Measurements from ENCODE around the gene RNF213.
A peak's percentile ranks its signal among the peaks of the same experiment; 100 is the strongest.
"Not testable (repeated sequence)": the region's sequence is repeated elsewhere in the genome, so short reads cannot be mapped to it uniquely, and the experiment has no call there.

Gene RNF213

DNA sequence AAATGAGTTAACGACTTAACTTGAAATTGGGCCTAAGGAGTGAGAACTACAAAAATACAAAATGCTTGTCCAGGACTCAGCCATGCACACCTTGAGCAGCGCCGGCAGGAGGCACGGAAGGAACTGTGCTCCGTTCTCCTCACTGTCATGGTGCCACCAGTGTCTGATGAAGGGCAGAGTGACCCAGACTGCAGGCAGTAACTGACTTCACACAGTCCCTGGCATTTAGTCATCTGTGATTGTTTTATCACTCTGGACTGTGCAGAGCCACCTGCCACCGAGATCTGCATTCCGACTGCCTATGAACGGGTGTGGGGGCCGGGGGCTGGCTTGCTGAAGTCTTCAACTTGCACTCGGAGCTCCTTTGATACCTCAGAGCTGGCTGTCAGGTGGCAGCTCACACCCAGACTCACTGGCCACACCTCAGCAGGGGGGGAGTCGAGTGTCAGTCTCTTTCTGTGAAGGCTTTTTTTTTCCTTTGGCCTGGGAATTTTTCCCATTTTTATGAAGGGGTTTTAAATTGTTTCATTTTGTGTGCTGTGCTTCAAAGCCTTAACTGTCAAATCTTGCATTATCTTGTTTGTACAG, 134.1 kb downstream of the RNF213 start:
- no peak for DNase-seq (ENCODE audit: low spot score)

- no peak for DNase-seq (ENCODE audit: low spot score)
These were observed 134.9 kb downstream of the RNF213 start for GRCh38 chr17:80395402-80396151.

DNA sequence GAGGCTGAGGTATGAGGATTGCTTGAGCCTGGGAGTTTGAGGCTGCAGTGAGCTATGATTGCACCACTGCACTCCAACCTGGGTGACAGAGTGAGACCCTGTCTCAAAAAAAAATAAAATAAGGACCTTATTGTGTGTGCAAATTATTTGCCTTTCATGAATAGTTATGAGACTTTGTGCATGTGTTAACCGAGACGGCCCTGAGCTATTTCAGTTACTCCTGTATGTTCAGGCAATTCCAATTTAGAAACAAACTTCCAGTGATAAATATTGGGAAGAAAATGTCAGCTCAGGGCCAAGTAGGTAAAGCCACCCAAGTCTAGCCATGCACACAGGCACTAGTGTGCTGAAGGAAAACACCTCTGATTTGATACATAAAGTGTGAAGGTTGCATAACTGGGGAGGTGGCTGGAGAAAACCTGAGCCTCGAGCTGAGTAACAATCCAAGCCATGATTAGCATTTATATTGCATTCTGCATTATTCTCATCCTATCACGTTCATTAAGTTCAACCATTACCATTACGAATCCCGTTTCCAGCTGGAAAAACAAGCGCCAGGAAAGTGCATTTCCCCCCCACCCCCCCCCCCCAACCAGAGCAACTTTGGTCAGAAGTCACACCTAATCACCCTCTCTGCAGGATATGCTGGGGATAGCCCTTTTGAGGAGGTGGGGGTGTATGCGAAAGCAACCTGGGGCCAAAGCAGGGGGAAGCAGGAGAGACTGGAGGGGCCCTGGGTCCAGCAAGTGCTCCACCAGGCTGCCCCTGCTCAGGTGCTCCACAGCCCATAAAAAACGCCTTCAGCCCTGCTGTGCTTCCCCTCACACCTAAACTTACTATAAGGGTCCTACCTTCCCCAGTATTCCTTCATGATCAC, 135.7 kb downstream of the RNF213 start:
- DNase-seq (ENCODE audit: low spot score), result no peak

DNA sequence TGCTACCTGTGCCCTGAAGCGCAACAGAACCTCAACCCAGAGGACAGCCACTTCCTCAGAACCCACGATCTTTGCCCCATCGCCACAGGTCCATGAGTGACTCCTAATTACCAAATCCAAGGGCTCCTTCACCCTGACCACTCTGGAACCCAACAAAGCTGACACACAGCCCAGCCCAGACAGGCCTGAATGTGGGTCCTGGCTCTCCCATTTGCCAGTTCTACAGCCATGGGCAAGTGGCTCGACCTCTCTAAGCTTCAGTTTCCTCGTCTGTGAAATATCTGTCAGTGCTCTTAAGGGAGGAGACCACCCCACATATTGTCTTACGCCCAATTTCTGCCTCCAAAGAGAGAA, 136.4 kb downstream of the RNF213 start:
- DNase-seq (ENCODE audit: low spot score), result no peak

- no peak for DNase-seq (ENCODE audit: low spot score)
These were observed 137.0 kb downstream of the RNF213 start for GRCh38 chr17:80397686-80398085.

GRCh38 chr17:80401086-80401485, 140.4 kb downstream of the RNF213 start:
- DNase-seq (ENCODE audit: low spot score), result not testable (repeated sequence)

DNA sequence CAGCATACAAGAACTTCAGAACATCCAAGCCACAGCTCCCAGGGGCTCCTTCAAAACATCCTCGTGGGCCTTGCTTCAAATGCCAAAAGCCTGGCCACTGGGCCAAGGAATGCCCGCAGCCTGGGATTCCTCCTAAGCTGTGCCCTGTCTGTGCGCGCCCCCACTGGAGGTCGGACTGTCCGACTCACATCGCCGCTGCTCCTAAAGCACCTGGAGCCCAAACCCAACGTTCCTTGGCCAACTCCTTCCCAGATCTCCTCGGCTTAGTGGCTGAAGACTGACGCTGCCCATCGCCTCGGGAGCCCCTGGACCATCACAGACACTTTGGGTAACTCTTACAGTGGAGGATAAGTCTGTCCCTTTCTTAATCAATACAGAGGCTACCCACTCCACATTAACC, 141.4 kb downstream of the RNF213 start:
- DNase-seq (ENCODE audit: low spot score), result not testable (repeated sequence)

GRCh38 chr17:80402959-80403358, 142.3 kb downstream of the RNF213 start:
- no peak for DNase-seq (ENCODE audit: low spot score)

- DNase-seq (ENCODE audit: low spot score), result no peak
These were observed 145.5 kb downstream of the RNF213 start for GRCh38 chr17:80406146-80406545.

DNA sequence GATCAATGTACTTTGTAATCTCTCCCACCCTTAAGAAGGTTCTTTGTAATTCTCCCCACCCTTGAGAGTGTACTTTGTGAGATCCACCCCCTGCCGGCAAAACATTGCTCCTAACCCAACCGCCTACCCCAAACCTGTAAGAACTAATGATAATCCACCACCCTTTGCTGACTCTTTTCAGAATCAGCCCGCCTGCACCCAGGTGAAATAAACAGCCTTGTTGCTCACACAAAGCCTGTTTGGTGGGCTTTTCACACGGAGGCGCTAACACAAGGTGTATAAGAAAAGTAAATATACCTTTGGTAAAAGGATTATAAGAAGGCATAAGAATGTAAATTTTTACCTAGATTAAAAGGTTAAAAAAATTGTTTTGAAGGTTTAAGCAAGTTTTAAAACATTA, 147.3 kb downstream of the RNF213 start:
- not testable (repeated sequence) for DNase-seq (ENCODE audit: low spot score)

DNA sequence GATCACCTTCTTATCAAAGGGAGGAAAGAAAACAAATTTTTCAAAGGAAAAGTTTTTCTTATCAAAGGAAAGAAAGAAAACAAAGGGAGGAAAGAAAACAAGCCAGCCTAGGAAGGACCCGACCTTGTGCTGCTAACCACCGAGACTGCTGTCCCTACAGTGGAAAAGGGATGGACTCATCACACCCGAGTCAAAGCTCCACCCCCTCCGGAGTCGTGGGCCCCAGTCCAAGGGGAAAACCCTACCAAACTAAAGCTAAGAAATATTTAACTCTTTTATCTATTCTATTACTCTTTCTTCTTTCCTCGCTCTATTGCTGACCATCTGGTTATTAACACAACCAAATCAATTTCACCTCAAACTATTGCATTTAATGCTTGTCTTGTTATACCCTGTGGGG, 148.2 kb downstream of the RNF213 start:
- no peak for DNase-seq (ENCODE audit: low spot score)

GRCh38 chr17:80409626-80410025, 149.0 kb downstream of the RNF213 start:
- no peak for DNase-seq (ENCODE audit: low spot score)

- DNase-seq (ENCODE audit: low spot score), result not testable (repeated sequence)
These were observed 149.9 kb downstream of the RNF213 start for GRCh38 chr17:80410441-80411087.

- peak; percentile 17 for DNase-seq (ENCODE audit: low spot score)
These were observed 153.3 kb downstream of the RNF213 start for GRCh38 chr17:80413771-80414507.

GRCh38 chr17:80414508-80414802, 153.8 kb downstream of the RNF213 start:
- DNase-seq (ENCODE audit: low spot score), result no peak

DNA sequence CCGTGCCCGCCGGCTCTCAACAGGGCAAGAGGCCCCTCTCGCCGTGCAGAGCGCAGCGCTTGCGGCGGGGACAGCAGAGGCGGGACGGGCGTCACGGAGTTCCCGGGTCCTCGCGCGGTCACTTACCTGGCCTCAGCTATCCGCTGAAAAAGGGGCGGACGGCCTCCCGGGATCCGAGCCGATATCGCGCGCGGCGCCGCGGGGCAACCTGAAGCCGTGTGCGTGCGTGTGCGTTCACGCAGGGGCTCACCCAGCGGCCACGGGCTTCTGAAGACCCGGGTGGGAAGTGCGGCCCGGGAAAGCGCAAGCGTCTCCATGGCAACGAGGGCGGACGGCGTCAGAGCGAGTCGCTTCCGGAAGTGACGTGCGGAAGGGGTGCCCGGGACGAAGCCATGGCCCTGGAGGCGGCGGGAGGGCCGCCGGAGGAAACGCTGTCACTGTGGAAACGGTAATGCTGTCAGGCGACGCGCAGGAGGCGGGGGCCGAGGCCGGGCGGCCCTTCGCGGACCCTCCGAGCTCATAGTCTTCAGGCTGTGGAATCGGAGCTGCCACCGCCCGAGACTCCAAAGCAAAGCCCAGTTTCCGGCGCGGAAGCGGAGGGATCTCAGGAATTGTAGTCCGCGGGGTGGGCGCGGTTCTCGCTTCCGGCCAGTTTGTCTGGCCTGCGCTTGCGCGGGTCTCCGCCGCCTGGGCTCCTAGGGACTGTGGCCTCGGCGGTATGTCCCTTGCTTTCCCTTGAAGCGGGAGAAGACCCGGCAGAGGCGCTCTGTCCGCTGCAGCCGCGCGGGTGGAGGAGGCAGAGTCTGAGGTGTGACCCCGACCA, 154.4 kb downstream of the RNF213 start, which contains the start of gene ENDOV:
TSS of gene ENDOV (plus strand) at position 365 of the 823 bp plus-strand sequence. CDS start at position 393, 28 bp downstream.
- DNase-seq (ENCODE audit: low spot score), result peak; percentile 99

- no peak for DNase-seq (ENCODE audit: low spot score)
These were observed 155.0 kb downstream of the RNF213 start for GRCh38 chr17:80415626-80416137.

- no peak for DNase-seq (ENCODE audit: low spot score)
These were observed 155.7 kb downstream of the RNF213 start for GRCh38 chr17:80416260-80416939.

DNA sequence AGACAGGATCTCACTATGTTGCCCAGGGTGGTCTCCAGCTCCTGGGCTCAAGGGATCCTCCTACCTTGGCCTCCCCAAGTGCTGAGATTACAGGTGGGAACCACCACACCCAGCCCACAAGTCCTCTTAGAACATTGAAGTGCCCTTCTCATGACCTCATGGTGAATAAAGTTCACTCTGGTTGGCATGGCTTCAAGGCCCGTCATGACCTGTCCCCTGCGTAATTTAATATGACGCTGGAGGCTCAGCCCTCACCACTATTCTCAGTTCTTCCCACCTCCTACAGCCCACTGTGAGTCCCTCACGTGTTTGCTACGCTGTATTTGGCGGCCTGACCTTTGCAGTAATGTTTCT, 156.3 kb downstream of the RNF213 start:
- no peak for DNase-seq (ENCODE audit: low spot score)

DNA sequence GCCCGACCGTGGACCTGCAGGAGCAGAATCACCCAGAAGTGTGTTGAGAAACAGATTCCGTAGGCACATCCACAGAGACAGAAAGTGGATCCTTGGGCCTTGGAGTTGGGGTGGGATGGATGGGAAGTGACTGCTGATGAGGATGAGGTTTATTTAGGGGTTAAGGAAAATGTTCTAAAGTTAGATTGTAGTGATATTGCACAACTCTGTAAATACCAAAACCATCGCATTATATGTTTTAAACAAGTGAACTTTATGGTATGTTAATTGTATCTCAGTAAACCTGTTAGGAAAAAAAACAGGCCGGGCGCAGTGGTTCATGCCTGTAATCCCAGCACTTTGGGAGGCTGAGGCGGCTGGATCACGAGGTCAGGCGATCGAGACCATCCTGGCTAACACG, 157.9 kb downstream of the RNF213 start:
- no peak for DNase-seq (ENCODE audit: low spot score)

All from AG08396 (cell line).